GM04503 (cell line): Measurements from ENCODE around the gene HOXA5.

Source experiments
- DNase-seq: peaks from one replicate; pipeline ENCODE4 v3.0.0-alpha.2; 2012; ENCODE audit warnings: low read depth

HOXA5 gene

GRCh38 chr7:27106181-27106900 is 37.1 kb downstream of the HOXA5 start:
- no peak for DNase-seq

GRCh38 chr7:27105301-27106031 is 38.0 kb downstream of the HOXA5 start:
- DNase-seq: no peak

GRCh38 chr7:27104341-27105058 is 39.0 kb downstream of the HOXA5 start:
- DNase-seq: no peak

GRCh38 chr7:27103489-27104226 is 39.8 kb downstream of the HOXA5 start:
- DNase-seq: no peak

GRCh38 chr7:27102581-27103442 is 40.7 kb downstream of the HOXA5 start, which contains the start of gene HOXA2:
HOXA2 (minus strand) TSS chr7:27102683; CDS start chr7:27102500, 183 bp downstream.
- no peak for DNase-seq

GRCh38 chr7:27101957-27102580 is 41.4 kb downstream of the HOXA5 start:
- no peak for DNase-seq

GRCh38 chr7:27101171-27101956 is 42.1 kb downstream of the HOXA5 start:
- no peak for DNase-seq

- DNase-seq: no peak
These were observed 42.7 kb downstream of the HOXA5 start for GRCh38 chr7:27100694-27101170.

GRCh38 chr7:27099453-27100370 is 43.8 kb downstream of the HOXA5 start:
- DNase-seq: no peak

GRCh38 chr7:27098578-27099451 is 44.7 kb downstream of the HOXA5 start:
- DNase-seq: no peak

GRCh38 chr7:27097686-27098577 is 45.5 kb downstream of the HOXA5 start:
- DNase-seq: no peak

GRCh38 chr7:27096768-27097514 is 46.5 kb downstream of the HOXA5 start:
- no peak for DNase-seq

- peak; percentile 26 for DNase-seq
These were observed 47.3 kb downstream of the HOXA5 start, which contains the start of gene HOXA1 for GRCh38 chr7:27095897-27096767. HOXA1 (minus strand) TSS chr7:27096000; CDS start chr7:27095912, 88 bp downstream.

GRCh38 chr7:27095050-27095896 is 48.2 kb downstream of the HOXA5 start:
- no peak for DNase-seq
